ENCODE measurements around the gene HNRNPF.
"Not testable (repeated sequence)": the region's sequence is repeated elsewhere in the genome, so short reads cannot be mapped to it uniquely, and the experiment has no call there.

Gene HNRNPF

GRCh38 chr10:43440463-43441134, 31.6 kb upstream of the HNRNPF start:
- TF ChIP-seq SPI1 (IDR thresholded peaks at IDR 0.05; ENCODE audit: low read depth, low read length), result no peak
- TF ChIP-seq POLR2AphosphoS5 (IDR thresholded peaks at IDR 0.05; ENCODE audit: low read depth, low read length), result no peak
- no peak for TF ChIP-seq TAF1 (IDR thresholded peaks at IDR 0.05; ENCODE audit: low read depth, low read length)
- FAIRE-seq, result no peak
- DNase-seq (ENCODE audit: insufficient read length, low spot score), result no peak

- DNase-seq (ENCODE audit: insufficient read length, low spot score), result no peak
- peak; percentile 80 for FAIRE-seq
- TF ChIP-seq POLR2AphosphoS5 (IDR thresholded peaks at IDR 0.05; ENCODE audit: low read depth, low read length), result no peak
Observed at GRCh38 chr10:43437141-43437870, 28.3 kb upstream of the HNRNPF start.

- no peak for FAIRE-seq
- TF ChIP-seq TAF1 (IDR thresholded peaks at IDR 0.05; ENCODE audit: low read depth, low read length) (peak; percentile 35), POU2F2 (IDR thresholded peaks at IDR 0.05; ENCODE audit: low read depth, low read length) (no peak), POLR2A (IDR thresholded peaks at IDR 0.05; ENCODE audit: low read depth, low read length) (peak; percentile 68; the same call in 1 of the 2 replicates), PAX5 (IDR thresholded peaks at IDR 0.05; ENCODE audit: insufficient read depth, low read length, severe bottlenecking) (no peak), SPI1 (IDR thresholded peaks at IDR 0.05; ENCODE audit: low read depth, low read length) (no peak), POLR2AphosphoS5 (IDR thresholded peaks at IDR 0.05; ENCODE audit: low read depth, low read length) (peak; percentile 78)
- DNase-seq (ENCODE audit: insufficient read length, low spot score), result peak; percentile 92
Observed at GRCh38 chr10:43436291-43437140, 27.5 kb upstream of the HNRNPF start, which contains the start of gene ZNF487. TSS of gene ZNF487 (plus strand) at chr10:43437111. CDS start at chr10:43475814, 38,703 bp downstream.

- DNase-seq (ENCODE audit: insufficient read length, low spot score), result no peak
- TF ChIP-seq POLR2AphosphoS5 (IDR thresholded peaks at IDR 0.05; ENCODE audit: low read depth, low read length) (no peak), TAF1 (IDR thresholded peaks at IDR 0.05; ENCODE audit: low read depth, low read length) (no peak), POLR2A (IDR thresholded peaks at IDR 0.05; ENCODE audit: low read depth, low read length) (no peak), PAX5 (IDR thresholded peaks at IDR 0.05; ENCODE audit: insufficient read depth, low read length, severe bottlenecking) (no peak), POU2F2 (IDR thresholded peaks at IDR 0.05; ENCODE audit: low read depth, low read length) (no peak)
- FAIRE-seq, result no peak
Observed at GRCh38 chr10:43430926-43431663, 22.1 kb upstream of the HNRNPF start.

- FAIRE-seq, result no peak
Observed at GRCh38 chr10:43427166-43427825, 18.3 kb upstream of the HNRNPF start.

GRCh38 chr10:43426476-43426875, 17.5 kb upstream of the HNRNPF start:
- DNase-seq (ENCODE audit: insufficient read length, low spot score), result not testable (repeated sequence)

More at GRCh38 chr10:43427166-43427825, 18.3 kb upstream of the HNRNPF start:
- TF ChIP-seq SPI1 (IDR thresholded peaks at IDR 0.05; ENCODE audit: low read depth, low read length), result no peak
- no peak for TF ChIP-seq POU2F2 (IDR thresholded peaks at IDR 0.05; ENCODE audit: low read depth, low read length)
- TF ChIP-seq TAF1 (IDR thresholded peaks at IDR 0.05; ENCODE audit: low read depth, low read length), result no peak
- no peak for TF ChIP-seq POLR2A (IDR thresholded peaks at IDR 0.05; ENCODE audit: low read depth, low read length)
- no peak for TF ChIP-seq PAX5 (IDR thresholded peaks at IDR 0.05; ENCODE audit: insufficient read depth, low read length, severe bottlenecking)
- no peak for TF ChIP-seq POLR2AphosphoS5 (IDR thresholded peaks at IDR 0.05; ENCODE audit: low read depth, low read length)
- no peak for DNase-seq (ENCODE audit: insufficient read length, low spot score)

GRCh38 chr10:43424416-43424815, 15.4 kb upstream of the HNRNPF start:
- DNase-seq (ENCODE audit: insufficient read length, low spot score) (no peak), FAIRE-seq (no peak)
- no peak for TF ChIP-seq POLR2AphosphoS5 (IDR thresholded peaks at IDR 0.05; ENCODE audit: low read depth, low read length)
- TF ChIP-seq POLR2A (IDR thresholded peaks at IDR 0.05; ENCODE audit: low read depth, low read length), result no peak
- TF ChIP-seq SPI1 (IDR thresholded peaks at IDR 0.05; ENCODE audit: low read depth, low read length), result no peak
- no peak for TF ChIP-seq POU2F2 (IDR thresholded peaks at IDR 0.05; ENCODE audit: low read depth, low read length)
- TF ChIP-seq PAX5 (IDR thresholded peaks at IDR 0.05; ENCODE audit: insufficient read depth, low read length, severe bottlenecking), result no peak
- TF ChIP-seq TAF1 (IDR thresholded peaks at IDR 0.05; ENCODE audit: low read depth, low read length), result no peak

More at GRCh38 chr10:43426476-43426875, 17.5 kb upstream of the HNRNPF start:
- FAIRE-seq, result not testable (repeated sequence)

- DNase-seq (ENCODE audit: insufficient read length, low spot score); FAIRE-seq: not testable (repeated sequence)
Observed at GRCh38 chr10:43421944-43422343, 13.0 kb upstream of the HNRNPF start.

- TF ChIP-seq SPI1 (IDR thresholded peaks at IDR 0.05; ENCODE audit: low read depth, low read length), result no peak
- no peak for TF ChIP-seq TAF1 (IDR thresholded peaks at IDR 0.05; ENCODE audit: low read depth, low read length)
- no peak for TF ChIP-seq POLR2AphosphoS5 (IDR thresholded peaks at IDR 0.05; ENCODE audit: low read depth, low read length)
- TF ChIP-seq PAX5 (IDR thresholded peaks at IDR 0.05; ENCODE audit: insufficient read depth, low read length, severe bottlenecking), result no peak
- TF ChIP-seq POU2F2 (IDR thresholded peaks at IDR 0.05; ENCODE audit: low read depth, low read length), result no peak
- TF ChIP-seq POLR2A (IDR thresholded peaks at IDR 0.05; ENCODE audit: low read depth, low read length), result no peak
- FAIRE-seq (no peak), DNase-seq (ENCODE audit: insufficient read length, low spot score) (no peak)
Observed at GRCh38 chr10:43421519-43421918, 12.5 kb upstream of the HNRNPF start.

Measured in GM12891 (cell line).